22Rv1 (cell line): ENCODE measurements around the gene LMNA.

Experiments
- H3K27ac ChIP-seq: fragments of 450-650 bp; 2 replicates; pipeline ENCODE4 v1.5.1; 2017
- ZFX ChIP-seq: fragments of 450-650 bp; IDR thresholded peaks from 2 replicates; pipeline ENCODE4 v1.6.1; 2017; ENCODE audit warnings: antibody characterized with exemption, borderline replicate concordance
- TF ChIP-seq, protein P1 (sequence below): fragments of 450-650 bp; IDR thresholded peaks from 2 replicates; pipeline ENCODE4 v1.5.1; 2017; ENCODE audit warnings: mild to moderate bottlenecking

LMNA gene

DNA sequence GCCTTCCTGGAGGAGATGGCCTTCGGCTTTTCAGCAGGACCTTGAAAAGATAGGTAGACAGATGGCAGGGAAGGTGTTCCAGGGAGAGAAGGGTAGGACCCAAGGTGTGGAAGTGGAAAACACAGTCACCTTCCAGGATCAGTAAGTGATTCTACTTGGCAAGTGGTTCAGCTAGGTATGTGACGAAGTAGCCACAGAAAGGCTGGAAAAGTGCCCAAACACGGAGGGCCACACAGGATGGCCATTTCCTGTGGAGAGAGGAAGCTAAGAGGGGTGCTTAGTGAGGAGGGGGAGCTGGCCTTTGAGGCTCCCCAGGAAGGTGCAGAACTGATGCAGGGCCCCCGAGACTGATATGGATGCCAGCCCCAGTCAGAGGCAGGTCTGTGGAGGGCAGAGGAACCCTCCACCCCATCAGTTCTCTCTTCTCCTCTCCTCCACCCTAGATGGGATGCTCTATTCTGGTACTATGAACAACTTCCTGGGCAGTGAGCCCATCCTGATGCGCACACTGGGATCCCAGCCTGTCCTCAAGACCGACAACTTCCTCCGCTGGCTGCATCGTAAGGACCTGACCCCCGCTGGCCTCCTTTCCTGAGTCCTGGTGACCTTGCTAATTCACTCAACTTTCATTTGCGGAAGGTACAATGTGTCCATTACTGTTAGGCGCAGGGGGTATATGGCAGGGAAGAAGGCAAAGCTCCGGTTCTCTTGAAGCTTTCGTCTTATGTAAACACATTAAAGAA is 45.7 kb downstream of the LMNA start:
- H3K27ac ChIP-seq, result no peak overlapping the region
- TF ChIP-seq, protein P1, sequence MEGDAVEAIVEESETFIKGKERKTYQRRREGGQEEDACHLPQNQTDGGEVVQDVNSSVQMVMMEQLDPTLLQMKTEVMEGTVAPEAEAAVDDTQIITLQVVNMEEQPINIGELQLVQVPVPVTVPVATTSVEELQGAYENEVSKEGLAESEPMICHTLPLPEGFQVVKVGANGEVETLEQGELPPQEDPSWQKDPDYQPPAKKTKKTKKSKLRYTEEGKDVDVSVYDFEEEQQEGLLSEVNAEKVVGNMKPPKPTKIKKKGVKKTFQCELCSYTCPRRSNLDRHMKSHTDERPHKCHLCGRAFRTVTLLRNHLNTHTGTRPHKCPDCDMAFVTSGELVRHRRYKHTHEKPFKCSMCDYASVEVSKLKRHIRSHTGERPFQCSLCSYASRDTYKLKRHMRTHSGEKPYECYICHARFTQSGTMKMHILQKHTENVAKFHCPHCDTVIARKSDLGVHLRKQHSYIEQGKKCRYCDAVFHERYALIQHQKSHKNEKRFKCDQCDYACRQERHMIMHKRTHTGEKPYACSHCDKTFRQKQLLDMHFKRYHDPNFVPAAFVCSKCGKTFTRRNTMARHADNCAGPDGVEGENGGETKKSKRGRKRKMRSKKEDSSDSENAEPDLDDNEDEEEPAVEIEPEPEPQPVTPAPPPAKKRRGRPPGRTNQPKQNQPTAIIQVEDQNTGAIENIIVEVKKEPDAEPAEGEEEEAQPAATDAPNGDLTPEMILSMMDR, result no peak
- no peak for TF ChIP-seq ZFX

DNA sequence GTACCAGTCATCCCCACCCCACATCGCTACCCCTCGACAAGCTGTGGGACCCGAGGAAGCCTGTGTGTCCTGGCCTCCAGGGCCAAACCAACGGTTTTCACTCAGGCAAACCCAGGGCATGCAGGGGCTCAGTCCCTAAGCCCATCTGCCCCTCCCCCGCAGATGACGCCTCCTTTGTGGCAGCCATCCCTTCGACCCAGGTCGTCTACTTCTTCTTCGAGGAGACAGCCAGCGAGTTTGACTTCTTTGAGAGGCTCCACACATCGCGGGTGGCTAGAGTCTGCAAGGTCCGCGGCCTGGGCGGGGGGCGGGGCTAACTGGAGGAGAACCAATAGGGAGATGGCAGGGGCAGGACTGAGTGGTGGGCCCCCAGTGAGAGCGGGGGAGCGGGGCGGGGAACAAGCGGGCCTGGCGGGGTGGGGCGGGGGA is 46.2 kb downstream of the LMNA start:
- no peak for TF ChIP-seq ZFX
- TF ChIP-seq, protein P1, result no peak
- no peak overlapping the region for H3K27ac ChIP-seq

DNA sequence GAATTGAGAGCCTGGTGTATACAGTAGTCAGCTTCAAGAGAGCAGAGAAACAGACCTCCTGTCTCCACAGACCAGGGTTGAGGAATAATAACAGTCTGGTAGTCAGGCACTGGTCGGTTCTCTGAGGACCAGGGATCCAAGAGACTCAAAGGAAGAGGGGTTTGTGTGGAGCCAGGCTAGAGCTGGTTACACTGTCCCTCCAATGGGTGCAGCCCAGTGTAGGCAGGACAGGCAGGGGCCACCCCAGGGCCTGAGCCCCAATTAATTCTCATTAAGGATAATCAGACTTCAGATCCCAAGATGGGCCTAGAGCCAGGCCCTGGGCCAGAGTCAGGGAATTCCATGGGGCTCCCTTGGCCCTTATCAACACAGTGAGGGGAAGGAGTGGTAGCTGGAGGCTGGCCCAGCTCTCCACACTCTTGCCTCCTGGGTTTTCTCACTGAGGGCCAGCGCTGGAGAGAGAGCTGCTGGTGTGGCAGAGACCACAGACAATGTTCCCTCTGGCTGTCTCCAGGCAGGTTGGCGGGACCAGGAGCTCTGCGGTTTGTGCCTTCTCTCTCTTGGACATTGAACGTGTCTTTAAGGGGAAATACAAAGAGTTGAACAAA is 48.0 kb downstream of the LMNA start:
- H3K27ac ChIP-seq, result no peak overlapping the region
- no peak for TF ChIP-seq ZFX
- TF ChIP-seq, protein P1, result no peak

DNA sequence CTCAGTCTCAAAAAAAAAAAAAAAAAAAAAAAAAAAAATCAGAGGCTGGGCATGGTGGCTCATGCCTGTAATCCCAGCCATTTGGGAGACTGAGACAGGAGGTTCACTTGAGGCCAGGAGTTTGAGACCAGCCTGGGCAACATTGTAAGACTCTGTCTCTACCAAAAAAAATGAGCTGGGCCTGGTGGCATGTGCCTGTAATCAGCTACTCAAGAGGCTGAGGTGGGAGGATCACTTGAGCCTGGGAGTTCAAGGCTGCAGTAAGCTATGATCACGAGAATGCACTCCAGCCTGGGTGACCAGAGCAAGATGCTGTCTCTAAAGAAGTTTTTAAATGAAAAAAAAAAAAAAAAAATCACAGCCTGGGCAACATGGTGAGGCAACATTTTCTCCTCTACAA is 49.2 kb downstream of the LMNA start:
- H3K27ac ChIP-seq, result no peak overlapping the region
- TF ChIP-seq, protein P1, result no peak
- TF ChIP-seq ZFX, result no peak

DNA sequence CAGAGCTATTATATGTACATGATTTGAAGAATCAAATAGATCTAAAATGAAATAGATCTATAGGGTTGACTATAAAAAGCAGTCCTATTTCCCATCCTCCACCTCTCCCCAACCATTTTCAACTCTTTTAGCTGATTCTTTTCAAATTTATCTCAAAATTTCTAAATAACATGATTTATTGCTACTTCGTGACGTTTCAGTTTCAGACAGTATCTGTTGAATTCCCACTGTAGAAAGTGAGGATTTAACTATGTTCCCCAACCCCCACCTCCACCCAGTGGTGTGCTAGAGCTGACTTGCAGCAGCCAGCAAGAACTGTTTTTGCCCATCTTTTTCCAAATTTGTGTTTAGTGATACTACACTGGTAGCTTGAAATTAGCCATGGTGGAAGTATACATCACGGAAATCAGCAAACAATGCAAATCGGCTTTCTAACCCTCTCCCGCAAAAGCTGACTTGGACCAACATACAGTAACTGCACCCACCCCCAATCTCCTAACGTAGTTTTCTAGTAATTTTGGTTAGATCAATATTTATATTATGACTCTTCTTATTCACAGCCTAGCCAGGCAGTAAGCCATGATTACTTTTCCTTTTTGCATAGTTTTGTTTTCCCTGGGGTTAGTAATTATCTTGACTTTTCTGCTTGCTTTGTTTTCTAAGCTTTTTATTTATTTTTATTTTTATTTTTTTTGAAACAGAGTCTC is 49.8 kb downstream of the LMNA start:
- TF ChIP-seq ZFX, result no peak
- TF ChIP-seq, protein P1, result no peak
- H3K27ac ChIP-seq, result no peak overlapping the region

DNA sequence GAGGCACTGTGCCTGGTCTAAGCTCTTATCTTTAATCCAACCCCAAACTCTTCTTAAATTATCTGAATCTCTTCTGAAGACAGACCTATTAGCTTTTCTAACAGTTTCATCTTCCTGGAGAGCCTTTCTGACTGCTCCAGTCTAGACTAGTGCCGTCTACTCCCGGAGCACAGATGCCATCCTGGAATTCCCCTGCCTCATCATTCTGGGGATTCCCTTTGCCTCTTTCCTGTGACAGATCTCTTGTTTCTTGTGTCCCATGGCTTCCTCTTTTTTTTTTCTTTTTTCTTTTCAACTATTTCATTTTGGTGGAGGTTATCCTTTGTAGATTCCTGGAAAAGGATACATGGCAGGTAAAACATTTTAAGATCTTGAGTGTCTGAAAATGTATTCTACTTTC is 50.6 kb downstream of the LMNA start:
- H3K27ac ChIP-seq, result no peak overlapping the region
- TF ChIP-seq, protein P1, result no peak
- TF ChIP-seq ZFX, result no peak

DNA sequence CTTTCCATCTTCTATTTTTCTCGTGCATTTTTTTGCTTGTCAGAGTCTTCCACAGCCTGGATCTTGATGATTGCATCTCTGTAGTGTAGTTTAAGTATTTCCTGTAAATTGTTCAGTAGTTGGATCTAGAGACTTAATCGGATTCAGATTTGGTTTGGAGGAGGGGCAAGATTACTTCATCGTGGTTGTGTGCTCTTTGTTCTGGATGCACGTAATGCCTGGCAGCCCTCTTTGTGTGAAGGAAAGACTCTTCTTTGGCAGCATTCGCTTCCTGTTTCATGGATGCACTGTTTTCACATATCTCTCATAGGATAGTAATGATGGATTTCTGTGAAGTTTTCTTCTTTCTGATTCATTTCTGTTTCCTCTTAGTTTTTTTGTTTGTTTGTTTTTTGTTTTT is 53.0 kb downstream of the LMNA start:
- no peak overlapping the region for H3K27ac ChIP-seq
- no peak for TF ChIP-seq ZFX
- TF ChIP-seq, protein P1, result no peak
